Colon (tissue), 2 donors: ENCODE measurements around the gene SLC44A3.

Experiments used
- FAIRE-seq: peaks from 2 replicates; lab custom pipeline; 2012; peaks lifted over from hg19 to GRCh38; lab: Jason Lieb, UNC
- donor health status: control.
- donor health status: control.

Gene SLC44A3

GRCh38 chr1:94803106-94803505 lies 17.1 kb upstream of the SLC44A3 start:
- FAIRE-seq: no peak

GRCh38 chr1:94803517-94804441 lies 16.4 kb upstream of the SLC44A3 start:
- no peak for FAIRE-seq

GRCh38 chr1:94804442-94804837 lies 15.7 kb upstream of the SLC44A3 start:
- no peak for FAIRE-seq

GRCh38 chr1:94805912-94806311 lies 14.2 kb upstream of the SLC44A3 start:
- no peak for FAIRE-seq

GRCh38 chr1:94806441-94806871 lies 13.7 kb upstream of the SLC44A3 start:
- no peak for FAIRE-seq

GRCh38 chr1:94807742-94808491 lies 12.2 kb upstream of the SLC44A3 start:
- no peak for FAIRE-seq

GRCh38 chr1:94808669-94809068 lies 11.5 kb upstream of the SLC44A3 start:
- FAIRE-seq: no peak

- FAIRE-seq: no peak
Observed at GRCh38 chr1:94812985-94813384, 7.2 kb upstream of the SLC44A3 start.

- no peak for FAIRE-seq
Observed at GRCh38 chr1:94816030-94816429, 4.1 kb upstream of the SLC44A3 start.

GRCh38 chr1:94817712-94818111 lies 2.4 kb upstream of the SLC44A3 start:
- FAIRE-seq: peak; percentile 36

GRCh38 chr1:94819238-94819944 lies 766 bp upstream of the SLC44A3 start:
- FAIRE-seq: no peak

- FAIRE-seq: no peak
Observed at GRCh38 chr1:94820936-94821335, 779 bp downstream of the SLC44A3 start.

GRCh38 chr1:94821636-94822305 lies 1.6 kb downstream of the SLC44A3 start:
- FAIRE-seq: no peak

- FAIRE-seq: no peak
Observed at GRCh38 chr1:94823116-94823515, 3.0 kb downstream of the SLC44A3 start.

- no peak for FAIRE-seq
Observed at GRCh38 chr1:94825936-94826335, 5.8 kb downstream of the SLC44A3 start.

- FAIRE-seq: no peak
Observed at GRCh38 chr1:94827434-94827833, 7.3 kb downstream of the SLC44A3 start.

- FAIRE-seq: no peak
Observed at GRCh38 chr1:94828251-94828650, 8.1 kb downstream of the SLC44A3 start.

- FAIRE-seq: no peak
Observed at GRCh38 chr1:94831641-94832040, 11.5 kb downstream of the SLC44A3 start.

GRCh38 chr1:94832446-94832845 lies 12.3 kb downstream of the SLC44A3 start:
- no peak for FAIRE-seq

- FAIRE-seq: no peak
Observed at GRCh38 chr1:94832931-94833585, 12.9 kb downstream of the SLC44A3 start.

- FAIRE-seq: no peak
Observed at GRCh38 chr1:94836891-94837290, 16.7 kb downstream of the SLC44A3 start.
